ENCODE results near the gene CD209.
"Not testable (repeated sequence)": the region's sequence is repeated elsewhere in the genome, so short reads cannot be mapped to it uniquely, and the experiment has no call there.

The CD209 gene, protein sequence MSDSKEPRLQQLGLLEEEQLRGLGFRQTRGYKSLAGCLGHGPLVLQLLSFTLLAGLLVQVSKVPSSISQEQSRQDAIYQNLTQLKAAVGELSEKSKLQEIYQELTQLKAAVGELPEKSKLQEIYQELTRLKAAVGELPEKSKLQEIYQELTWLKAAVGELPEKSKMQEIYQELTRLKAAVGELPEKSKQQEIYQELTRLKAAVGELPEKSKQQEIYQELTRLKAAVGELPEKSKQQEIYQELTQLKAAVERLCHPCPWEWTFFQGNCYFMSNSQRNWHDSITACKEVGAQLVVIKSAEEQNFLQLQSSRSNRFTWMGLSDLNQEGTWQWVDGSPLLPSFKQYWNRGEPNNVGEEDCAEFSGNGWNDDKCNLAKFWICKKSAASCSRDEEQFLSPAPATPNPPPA

DNA sequence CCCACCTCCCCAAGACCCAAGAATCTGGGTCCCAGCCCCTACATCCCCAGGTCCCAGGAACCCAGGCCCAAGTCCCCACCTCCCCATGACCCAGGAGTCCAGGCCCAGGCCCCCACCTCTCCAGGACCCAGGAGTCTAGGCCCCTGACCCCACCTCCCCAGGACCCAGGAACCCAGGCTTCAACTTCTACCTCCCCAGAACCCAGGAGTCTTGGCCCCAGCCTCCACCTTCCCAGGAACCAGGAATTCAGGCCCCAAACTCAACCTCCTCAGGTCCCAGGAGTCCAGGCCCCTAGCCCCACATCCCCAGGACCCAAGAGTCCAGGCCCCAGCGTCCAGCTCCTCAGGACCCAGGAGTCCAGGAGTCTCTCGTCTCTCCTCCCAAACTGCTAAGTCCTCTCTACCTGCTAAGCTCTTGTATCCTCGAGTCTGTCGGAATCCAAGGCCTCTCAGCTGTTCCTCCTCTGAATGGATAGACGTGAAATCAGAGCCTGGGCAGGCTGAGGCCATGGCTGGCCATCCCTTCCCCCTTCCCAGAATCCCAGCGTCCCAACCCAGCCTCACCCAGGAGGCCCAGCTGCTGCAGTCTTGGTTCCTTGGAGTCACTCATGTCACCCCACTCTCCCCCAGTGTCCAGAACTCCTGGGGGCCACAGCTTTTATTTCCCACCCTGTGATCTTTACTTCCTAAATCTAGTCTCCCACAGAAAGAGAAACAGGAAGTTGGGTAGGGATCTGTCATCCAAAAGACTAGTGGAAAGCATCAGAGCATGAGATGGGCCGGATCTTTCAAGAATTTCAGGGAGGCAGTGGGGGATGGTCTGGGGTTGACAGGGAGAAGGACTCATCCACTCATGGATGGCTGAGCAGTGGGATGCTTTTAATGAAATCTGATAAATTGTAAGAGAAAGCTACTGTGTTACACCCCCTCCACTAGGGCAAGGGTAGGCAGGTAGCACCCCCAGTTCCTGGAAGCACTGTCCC is at the start of gene CD209:
TSS of gene CD209 (minus strand) at position 632 of the 982 bp plus-strand sequence. CDS start at position 609, 23 bp downstream.
- Histone ChIP-seq H3K4me1 (ENCODE audit: low read depth, poor library complexity, severe bottlenecking) (no peaks in the 10 kb centered on the region), H2AFZ (ENCODE audit: low read depth) (no peak within 1 kb of the TSS), H4K20me1 (ENCODE audit: insufficient read depth) (no peaks in the 10 kb centered on the region), H3K36me3 (ENCODE audit: insufficient read depth) (no peaks in the 10 kb centered on the region), H3K27ac (no peak within 1 kb of the TSS), H3K79me2 (ENCODE audit: insufficient read depth, low read depth) (no peaks in the 10 kb centered on the region), H3K9ac (no peak within 1 kb of the TSS), H3K27me3 (ENCODE audit: insufficient read depth, low read depth) (peaks cover 40% of the 10 kb centered on the region; the same call in 1 of the 2 replicates), H3K4me3 (IDR thresholded peaks at IDR 0.05; ENCODE audit: insufficient read depth, low read depth, low read length) (no peak within 1 kb of the TSS), H3K4me2 (no peak within 1 kb of the TSS)
- TF ChIP-seq, protein P1, sequence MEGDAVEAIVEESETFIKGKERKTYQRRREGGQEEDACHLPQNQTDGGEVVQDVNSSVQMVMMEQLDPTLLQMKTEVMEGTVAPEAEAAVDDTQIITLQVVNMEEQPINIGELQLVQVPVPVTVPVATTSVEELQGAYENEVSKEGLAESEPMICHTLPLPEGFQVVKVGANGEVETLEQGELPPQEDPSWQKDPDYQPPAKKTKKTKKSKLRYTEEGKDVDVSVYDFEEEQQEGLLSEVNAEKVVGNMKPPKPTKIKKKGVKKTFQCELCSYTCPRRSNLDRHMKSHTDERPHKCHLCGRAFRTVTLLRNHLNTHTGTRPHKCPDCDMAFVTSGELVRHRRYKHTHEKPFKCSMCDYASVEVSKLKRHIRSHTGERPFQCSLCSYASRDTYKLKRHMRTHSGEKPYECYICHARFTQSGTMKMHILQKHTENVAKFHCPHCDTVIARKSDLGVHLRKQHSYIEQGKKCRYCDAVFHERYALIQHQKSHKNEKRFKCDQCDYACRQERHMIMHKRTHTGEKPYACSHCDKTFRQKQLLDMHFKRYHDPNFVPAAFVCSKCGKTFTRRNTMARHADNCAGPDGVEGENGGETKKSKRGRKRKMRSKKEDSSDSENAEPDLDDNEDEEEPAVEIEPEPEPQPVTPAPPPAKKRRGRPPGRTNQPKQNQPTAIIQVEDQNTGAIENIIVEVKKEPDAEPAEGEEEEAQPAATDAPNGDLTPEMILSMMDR (conservative IDR thresholded peaks at IDR 0.05; ENCODE audit: low read depth, low read length), result no peak

DNA sequence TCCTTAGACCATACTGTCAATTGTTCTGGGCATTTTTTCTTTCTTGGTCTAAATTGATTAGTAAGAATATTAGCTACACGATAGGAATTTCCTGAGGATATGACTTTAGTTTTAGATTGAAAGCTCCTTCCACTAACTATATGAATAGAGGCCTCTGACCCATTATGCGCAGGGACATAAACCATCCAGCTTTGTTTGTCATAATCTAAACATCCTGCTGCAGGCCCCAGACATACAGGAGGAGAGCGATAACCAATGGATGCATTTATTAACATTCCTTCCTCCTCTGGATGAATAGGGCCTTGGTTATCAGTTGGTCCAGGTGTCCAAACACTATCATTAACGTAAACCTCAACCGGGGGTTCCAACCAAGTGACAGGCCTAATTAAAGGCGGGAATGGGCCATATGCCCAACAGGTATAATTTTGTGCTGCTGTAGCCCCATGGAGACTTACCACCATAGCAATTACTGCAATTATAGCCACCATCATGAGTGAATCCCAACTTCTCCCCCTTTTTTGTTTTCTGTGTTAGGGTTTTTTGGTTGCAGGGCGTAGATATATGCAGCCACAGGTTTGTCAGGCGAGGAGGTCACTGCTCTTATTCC is 48.3 kb upstream of the CD209 start:
- H3K9ac ChIP-seq, result no peak overlapping the region
- no peak overlapping the region for H2AFZ ChIP-seq (ENCODE audit: low read depth)
- no peak overlapping the region for H3K27ac ChIP-seq
- no peaks in the 10 kb centered on the region for H3K36me3 ChIP-seq (ENCODE audit: insufficient read depth)
- no peak overlapping the region for H3K4me2 ChIP-seq
- no peak overlapping the region for H3K4me3 ChIP-seq (IDR thresholded peaks at IDR 0.05; ENCODE audit: insufficient read depth, low read depth, low read length)
- no peaks in the 10 kb centered on the region for H3K79me2 ChIP-seq (ENCODE audit: insufficient read depth, low read depth)
- H4K20me1 ChIP-seq (ENCODE audit: insufficient read depth), result no peaks in the 10 kb centered on the region
- no peaks in the 10 kb centered on the region for H3K4me1 ChIP-seq (ENCODE audit: low read depth, poor library complexity, severe bottlenecking)
- TF ChIP-seq, protein P1 (conservative IDR thresholded peaks at IDR 0.05; ENCODE audit: low read depth, low read length), result no peak
- peaks cover 68% of the 10 kb centered on the region for H3K27me3 ChIP-seq (ENCODE audit: insufficient read depth, low read depth)

DNA sequence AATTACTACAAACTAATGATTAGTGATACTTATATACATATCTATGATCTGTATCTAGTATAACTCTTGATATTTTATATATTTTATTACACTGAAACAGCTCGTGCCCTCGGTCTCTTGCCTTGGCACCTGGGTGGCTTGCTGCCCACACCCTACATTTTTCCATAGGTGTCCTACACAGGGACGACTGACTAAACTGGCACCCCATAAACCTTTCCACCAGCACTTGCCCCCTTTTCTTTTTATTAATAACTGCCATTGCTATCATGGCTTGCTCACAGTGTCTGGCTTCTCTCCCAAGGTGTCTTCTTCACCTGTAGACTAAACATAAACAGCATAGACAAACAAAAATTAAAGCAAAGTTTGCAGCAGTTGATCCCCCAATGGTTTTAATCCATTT is 46.2 kb upstream of the CD209 start:
- H3K4me1 ChIP-seq (ENCODE audit: low read depth, poor library complexity, severe bottlenecking), result no peaks in the 10 kb centered on the region
- H3K79me2 ChIP-seq (ENCODE audit: insufficient read depth, low read depth), result no peaks in the 10 kb centered on the region
- peaks cover 51% of the 10 kb centered on the region for H3K27me3 ChIP-seq (ENCODE audit: insufficient read depth, low read depth)
- TF ChIP-seq, protein P1 (conservative IDR thresholded peaks at IDR 0.05; ENCODE audit: low read depth, low read length), result no peak
- H3K4me2 ChIP-seq, result no peak overlapping the region
- H2AFZ ChIP-seq (ENCODE audit: low read depth), result no peak overlapping the region
- no peak overlapping the region for H3K9ac ChIP-seq
- H4K20me1 ChIP-seq (ENCODE audit: insufficient read depth), result no peaks in the 10 kb centered on the region
- no peak overlapping the region for H3K4me3 ChIP-seq (IDR thresholded peaks at IDR 0.05; ENCODE audit: insufficient read depth, low read depth, low read length)
- no peak overlapping the region for H3K27ac ChIP-seq
- no peaks in the 10 kb centered on the region for H3K36me3 ChIP-seq (ENCODE audit: insufficient read depth)

DNA sequence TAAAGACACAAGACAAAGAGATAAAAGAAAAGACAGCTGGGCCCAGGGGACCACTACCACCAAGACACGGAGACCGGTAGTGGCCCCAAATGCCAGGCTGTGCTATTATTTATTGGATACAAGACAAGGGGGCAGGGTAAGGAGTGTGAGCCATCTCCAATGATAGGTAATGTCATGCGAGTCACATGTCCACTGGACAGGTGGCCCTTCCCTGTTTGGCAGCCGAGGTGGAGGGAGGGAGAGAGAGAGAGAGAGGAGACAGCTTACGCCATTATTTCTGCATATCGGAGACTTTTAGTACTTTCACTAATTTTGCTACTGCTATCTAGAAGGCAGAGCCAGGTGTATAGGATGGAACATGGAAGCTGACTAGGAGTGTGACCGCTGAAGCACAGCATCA is 45.4 kb upstream of the CD209 start:
- not testable (repeated sequence) for H3K4me3 ChIP-seq (IDR thresholded peaks at IDR 0.05; ENCODE audit: insufficient read depth, low read depth, low read length); H3K9ac ChIP-seq; H3K4me2 ChIP-seq; H2AFZ ChIP-seq (ENCODE audit: low read depth); H3K36me3 ChIP-seq (ENCODE audit: insufficient read depth); H3K4me1 ChIP-seq (ENCODE audit: low read depth, poor library complexity, severe bottlenecking); H4K20me1 ChIP-seq (ENCODE audit: insufficient read depth); H3K27ac ChIP-seq; H3K79me2 ChIP-seq (ENCODE audit: insufficient read depth, low read depth)
- H3K27me3 ChIP-seq (ENCODE audit: insufficient read depth, low read depth), result peaks cover 43% of the 10 kb centered on the region
